ENCODE measurements around the gene PODXL2.
"Not testable (repeated sequence)": the region's sequence is repeated elsewhere in the genome, so short reads cannot be mapped to it uniquely, and the experiment has no call there.

The PODXL2 gene

DNA sequence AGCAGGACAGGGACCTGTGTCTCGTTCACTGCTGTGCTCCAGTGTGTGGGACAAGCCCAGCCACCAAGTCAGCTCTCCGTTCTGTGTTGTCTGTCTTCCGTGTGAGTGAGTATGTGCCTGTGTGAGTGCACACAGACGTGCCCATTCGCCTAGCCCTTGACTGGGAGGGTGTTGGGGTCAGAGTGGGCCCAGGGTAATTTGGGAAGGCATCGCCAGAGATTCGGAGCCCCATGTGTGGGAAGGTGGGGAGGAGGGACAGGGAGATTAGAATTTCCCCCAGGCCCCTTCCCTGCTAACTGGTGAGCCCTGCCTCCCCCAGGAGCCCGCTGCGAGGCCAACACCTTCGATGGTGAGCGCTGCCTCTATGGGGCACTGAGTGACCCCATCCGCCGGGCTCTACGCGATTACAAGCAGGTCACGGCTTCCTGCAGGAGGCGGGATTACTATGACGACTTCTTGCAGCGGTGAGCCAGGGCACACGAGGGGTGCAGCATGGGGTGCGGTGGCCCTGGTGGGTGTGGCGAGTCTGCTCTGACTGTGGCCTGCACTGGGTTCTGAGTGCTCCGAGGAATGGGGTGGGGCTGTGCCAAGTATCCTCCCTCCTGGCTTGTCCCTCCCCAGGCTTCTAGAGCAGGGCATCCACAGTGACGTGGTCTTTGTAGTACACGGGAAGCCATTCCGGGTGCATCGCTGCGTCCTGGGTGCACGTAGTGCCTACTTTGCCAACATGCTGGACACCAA is 46.8 kb downstream of the PODXL2 start:
- DNase-seq (ENCODE audit: low read depth): no peak

DNA sequence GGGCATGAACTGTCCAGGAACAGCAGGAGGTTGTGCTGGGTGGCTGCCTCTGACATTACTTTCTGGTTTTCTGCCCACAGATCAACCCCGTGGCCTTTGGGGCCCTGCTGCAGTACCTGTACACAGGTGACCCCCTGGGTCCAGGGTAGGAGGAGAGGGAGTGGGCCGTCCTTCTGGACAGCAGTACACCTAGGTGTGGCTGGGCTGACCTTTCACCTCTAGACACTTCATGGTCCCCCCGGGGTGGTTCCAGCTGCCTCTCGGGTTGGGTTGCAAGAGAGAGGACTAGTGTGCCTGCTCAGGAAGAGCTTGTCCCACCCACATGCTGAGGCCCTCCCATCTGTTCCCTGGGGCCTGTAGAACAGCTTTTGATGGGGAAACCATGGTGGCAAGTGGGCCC is 47.5 kb downstream of the PODXL2 start:
- no peak for DNase-seq (ENCODE audit: low read depth)

DNA sequence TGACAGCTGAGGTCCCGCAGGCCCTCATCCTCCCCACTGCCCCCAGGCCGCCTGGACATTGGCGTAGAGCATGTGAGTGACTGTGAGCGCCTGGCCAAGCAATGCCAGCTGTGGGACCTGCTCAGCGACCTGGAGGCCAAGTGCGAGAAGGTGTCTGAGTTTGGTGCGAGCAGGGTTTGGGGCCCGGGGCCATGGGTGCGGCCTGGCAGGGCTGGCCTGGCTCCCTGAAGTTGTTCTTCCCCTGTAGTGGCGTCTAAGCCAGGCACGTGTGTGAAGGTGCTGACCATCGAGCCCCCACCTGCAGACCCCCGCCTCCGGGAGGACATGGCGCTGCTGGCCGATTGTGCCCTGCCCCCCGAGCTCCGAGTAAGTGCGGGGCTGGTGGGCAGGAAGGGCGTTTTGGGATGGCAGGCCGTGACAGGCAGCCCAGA is 48.0 kb downstream of the PODXL2 start:
- DNase-seq (ENCODE audit: low read depth): no peak

DNA sequence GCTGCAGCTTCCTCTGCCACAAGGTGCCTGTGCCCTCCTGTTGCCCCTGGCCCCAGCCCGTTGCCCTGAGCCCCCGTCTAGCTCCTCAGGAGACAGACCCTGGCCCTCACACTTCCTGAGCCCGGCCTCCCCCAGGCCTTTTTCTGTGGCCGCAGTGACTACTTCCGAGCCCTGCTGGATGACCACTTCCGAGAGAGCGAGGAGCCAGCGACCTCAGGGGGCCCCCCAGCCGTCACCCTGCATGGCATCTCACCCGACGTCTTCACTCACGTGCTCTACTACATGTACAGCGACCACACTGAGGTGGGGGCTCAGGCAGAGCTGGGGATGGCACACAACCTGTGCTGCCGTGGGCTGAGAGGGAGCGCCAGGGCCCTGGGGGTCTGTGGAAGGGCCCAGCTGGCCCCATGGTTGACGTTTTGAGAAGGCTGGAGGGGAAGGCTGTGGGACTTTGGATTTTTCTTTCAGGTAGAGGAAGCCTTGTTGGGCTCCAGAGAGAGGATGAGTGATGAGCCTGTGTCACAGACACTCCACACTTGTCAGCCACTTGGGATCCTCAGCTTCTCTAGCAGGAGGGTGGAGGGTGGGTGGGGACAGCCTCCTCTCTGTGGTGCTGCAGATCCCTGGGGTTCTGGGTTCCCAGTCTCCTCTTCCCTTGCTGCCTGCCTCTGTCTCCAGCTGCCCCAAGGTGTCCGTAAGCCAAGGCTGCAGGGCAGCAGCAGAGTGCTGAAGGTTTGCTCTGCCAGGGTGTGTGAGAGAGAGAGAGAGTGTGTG is 48.7 kb downstream of the PODXL2 start:
- no peak for DNase-seq (ENCODE audit: low read depth)

DNA sequence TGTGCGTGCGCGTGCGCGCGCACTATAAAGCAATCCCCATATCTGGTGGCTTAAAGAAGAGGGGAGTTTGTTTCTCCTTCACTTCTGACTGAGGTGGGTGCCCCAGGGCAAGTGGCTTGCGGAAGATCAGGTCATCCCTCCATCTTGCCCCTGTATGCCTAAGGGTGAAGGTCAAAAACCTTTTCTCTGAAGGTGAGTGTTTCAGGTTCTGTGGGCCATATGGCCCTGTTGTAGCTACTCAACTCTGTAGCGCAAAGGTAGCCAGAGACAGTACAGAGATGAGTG is 49.3 kb downstream of the PODXL2 start:
- DNase-seq (ENCODE audit: low read depth): no peak

DNA sequence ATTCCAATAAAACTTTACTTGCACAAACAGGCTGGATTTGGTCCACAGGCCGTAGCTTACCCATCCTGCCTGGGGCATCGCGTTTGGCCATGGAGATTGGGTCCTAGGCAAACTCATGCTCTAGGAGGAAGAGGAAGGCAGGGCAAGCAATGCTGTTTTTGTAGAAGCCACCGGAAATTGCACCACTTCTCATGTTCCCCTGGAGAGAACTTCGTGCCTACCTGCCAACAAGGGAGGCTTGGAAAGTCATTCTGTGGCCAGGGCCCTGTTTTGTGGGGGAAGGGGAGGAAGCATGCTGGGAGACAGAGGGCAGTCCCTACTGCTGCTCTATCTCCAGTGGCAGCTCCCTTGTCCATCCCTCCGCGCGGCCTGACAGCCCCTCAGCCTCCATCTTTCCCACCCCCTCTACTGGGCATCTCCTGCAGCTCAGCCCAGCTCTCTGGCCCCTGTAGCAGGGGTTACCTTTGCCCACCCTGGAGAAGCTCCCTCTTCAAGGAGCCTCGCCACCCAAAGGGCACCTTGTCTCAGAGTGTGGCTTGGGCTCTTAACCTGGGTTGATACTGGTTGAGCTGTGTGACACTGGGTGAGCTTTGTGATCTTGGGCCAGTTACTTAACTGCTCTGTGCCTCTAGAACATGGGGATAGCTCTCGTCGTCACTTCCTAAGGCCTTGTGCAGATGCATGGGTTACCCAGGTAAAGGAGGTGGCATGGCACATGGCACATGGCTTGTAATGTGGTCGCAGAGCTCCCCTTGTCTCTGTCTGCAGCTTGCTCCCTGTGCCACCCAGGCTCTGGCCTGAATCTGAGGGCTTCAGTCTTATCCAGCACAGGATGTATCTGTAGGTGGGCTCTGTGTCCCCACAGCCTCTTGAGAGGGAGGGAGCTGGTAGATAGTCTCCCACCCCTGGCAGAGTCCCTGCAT is 49.9 kb downstream of the PODXL2 start:
- DNase-seq (ENCODE audit: low read depth): no peak

DNA sequence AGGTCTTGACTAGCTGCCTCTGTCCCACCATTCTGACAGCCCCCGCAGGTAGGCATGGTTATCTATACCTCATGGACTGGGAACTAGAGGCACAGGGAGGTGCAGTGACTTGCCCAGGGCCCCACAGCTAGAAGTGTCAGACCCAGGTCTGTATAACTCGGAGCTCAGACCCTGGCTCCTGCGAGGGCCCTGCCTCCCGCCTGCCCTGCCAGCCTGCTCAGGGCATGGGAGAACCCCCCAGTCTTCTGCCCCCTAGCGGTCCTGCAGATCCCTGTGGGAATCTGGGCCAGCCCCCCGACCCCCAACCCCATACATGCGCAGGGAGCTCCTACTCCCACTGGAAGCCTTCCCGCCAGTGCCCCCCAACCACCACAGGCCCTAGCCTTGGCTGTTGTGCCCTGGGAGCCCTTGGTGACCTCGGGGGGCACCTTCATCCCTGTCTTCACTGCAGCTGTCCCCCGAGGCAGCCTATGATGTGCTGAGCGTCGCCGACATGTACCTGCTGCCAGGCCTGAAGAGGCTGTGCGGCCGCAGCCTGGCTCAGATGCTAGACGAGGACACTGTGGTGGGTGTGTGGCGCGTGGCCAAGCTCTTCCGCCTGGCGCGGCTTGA is 50.7 kb downstream of the PODXL2 start:
- DNase-seq (ENCODE audit: low read depth): no peak

DNA sequence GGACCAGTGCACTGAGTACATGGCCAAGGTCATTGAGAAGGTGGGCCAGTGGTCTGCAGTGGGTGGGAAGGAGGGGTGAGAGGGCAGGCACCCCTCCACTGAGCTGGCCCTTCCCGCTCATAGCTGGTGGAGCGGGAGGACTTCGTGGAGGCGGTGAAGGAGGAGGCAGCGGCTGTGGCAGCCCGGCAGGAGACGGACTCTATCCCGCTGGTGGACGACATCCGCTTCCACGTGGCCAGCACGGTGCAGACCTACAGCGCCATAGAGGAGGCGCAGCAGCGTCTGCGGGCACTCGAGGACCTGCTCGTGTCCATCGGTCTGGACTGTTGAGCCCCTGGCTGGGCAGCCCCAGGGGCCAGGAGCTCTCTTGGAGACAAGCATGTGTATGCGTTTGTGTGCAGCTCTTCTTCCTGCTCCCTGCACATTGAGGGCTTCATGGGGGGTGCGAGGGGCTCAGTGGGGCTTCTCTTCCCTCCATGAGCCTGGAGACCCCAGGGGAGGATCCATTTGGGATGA is 51.2 kb downstream of the PODXL2 start:
- DNase-seq (ENCODE audit: low read depth): no peak

DNA sequence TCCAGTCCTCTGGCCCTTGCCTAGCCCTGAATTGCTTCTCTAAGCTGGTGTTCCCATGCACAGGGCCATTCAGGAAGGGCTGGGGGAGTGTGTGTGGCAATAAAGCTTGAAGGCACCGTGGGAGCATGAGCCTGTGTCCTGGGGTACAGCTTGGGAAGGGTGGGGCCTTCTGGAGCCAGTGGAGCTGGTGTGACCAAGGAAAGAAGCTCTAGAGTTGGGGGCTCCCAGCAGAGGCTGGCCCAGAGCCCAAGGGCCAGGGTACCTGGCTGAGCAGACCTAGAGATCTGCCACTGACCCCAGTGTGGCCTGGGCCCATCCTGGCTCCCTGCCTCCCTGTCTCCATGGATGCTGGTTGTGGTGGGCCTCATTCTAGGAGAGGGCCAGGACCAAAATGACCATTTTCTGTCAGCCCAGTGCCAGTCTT is 51.8 kb downstream of the PODXL2 start:
- DNase-seq (ENCODE audit: low read depth): no peak

DNA sequence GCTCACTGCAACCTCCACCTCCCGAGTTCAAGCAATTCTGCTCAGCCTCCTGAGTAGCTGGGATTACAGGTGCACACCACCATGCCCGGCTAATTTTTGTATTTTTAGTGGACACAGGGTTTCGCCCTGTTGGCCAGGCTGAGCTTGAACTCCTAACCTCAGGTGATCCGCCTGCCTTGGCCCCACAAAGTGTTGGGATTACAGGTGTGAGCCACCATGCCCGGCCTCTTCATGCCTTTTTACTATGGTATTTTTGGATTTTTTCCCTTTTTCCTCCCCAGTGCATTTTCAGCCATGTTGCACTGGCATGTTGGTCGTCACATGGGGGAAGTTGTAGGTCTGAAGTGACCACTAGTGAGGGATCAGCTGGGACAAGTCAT is 53.2 kb downstream of the PODXL2 start:
- DNase-seq (ENCODE audit: low read depth): not testable (repeated sequence)

DNA sequence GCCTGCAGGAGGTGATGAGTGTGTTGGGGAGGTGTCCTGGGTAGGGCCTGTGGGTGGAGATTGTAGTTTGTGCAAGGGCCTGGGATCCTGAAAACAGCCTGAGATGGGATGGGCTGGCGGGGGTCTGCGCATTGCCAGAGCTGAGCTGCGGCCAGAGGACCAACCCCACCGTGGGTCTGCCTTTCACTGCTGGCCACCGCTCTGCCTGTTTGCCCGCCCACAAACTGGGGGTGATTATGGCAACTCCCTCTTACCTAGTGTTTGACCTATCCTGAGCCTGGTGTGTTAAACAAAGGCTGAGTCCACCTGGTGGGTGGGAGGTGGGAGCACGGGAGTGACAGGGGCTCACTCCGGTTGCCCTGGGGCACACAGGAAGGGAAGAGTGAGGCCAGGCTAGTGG is 53.6 kb downstream of the PODXL2 start:
- no peak for DNase-seq (ENCODE audit: low read depth)

DNA sequence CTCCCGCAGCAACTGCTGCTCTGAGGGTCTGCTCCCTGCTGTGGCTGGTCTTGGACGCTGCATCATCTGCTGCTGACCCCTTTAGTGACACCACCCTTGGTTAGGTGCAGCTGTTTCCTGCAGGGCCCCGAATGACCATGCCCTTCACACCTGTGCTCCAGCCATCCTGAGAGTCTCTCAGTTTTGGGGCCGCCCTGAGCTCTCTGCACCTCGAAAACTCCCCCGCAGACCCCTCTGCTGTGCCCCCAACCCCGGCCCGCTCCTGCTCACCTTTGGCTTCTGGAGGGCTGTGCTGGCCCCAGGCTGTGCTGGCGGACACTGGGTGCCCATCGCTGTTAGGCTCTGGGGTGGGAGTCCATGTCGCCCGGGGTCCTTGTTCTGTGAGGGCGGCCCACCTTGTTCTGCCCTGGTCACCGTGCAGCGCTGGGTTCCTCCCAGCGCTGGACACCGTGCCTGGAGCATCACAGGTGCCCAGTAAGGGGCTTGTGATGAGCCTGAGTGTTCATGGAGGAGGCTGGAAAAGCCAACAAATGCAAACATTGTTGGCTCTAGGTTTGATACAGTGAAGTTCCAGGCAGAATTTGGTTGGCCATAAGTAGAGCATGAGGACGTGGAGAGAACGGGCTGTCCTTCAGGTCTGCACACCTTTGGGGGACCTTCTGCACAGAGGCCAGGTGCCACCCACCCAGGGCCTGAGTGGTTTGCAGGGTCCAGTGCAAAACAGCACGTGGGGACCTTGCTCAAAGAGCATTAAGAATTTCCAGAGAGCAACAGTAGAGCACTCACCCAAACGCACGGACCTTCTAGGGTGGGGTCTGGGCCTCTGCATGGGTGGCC is 56.1 kb downstream of the PODXL2 start:
- DNase-seq (ENCODE audit: low read depth): no peak

DNA sequence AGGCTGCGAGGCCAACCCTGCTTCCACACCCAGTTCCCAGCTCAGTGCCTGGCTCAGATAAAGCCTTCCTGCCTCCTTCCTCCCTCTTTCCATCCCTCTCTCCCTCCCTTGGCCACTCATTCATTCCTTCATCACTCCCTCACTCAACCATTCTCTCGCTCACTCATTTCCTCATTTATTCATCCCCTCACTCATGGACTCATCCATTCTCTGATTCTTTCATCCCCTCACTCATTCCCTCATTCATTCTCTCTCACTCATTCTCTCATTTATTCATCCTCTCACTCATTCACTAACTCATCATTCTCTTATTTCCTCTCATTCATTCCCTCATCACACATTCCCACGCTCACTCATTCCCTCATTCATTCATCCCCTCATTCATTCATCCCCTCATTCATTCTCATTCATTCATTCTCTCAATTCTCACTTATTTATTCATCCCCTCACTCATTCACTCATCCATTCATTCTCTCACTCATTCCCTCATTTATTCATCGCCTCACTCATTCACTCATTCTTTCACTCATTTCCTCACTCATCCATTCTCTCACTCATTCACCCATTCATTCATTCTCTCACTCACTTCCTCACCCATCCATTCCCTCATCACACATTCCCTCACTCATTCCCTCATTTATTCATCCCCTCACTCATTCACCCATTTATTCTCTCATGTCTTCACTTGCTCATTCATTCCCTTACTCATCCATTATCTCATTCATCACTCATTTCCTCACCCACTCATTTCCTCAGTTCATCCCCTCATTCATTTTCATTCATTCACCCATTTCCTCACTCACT is 56.9 kb downstream of the PODXL2 start:
- DNase-seq (ENCODE audit: low read depth): no peak

DNA sequence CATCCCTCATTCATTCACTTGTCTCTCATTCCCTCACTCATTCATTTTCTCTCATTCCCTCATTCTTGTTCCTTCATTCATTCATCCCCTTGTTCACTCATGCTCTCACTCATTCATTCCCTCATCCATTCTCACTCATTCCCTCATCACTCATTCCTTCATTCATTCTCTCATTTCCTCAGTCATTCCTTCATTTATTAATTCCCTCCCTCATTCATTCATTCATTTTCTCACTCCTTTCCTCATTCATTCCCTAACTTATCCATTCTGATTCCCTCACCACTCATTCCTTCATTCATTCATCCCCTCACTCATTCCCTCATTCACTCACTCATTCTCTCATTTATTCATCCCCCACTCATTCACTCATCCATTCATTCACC is 57.5 kb downstream of the PODXL2 start:
- no peak for DNase-seq (ENCODE audit: low read depth)

DNA sequence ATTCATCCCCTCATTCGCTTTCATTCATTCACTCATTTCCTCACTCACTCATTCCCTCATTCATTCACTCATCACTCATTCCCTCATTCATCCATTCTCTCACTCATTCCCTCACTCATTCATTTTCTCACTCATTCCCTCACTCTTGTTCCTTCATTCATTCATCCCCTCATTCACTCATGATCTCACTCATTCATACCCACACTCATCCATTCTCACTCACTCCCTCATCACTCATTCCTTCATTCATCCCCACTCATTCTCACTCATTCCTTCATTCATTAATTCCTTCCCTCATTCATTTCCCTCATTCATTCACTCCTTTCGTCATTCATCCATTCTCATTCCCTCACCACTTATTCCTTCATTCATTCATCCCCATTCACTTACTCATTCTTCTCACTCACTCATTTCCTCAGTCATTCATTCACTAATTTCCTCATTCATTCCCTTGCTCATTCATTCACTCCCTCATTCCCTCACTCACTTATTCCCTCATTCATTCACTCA is 58.3 kb downstream of the PODXL2 start:
- DNase-seq (ENCODE audit: low read depth): no peak

DNA sequence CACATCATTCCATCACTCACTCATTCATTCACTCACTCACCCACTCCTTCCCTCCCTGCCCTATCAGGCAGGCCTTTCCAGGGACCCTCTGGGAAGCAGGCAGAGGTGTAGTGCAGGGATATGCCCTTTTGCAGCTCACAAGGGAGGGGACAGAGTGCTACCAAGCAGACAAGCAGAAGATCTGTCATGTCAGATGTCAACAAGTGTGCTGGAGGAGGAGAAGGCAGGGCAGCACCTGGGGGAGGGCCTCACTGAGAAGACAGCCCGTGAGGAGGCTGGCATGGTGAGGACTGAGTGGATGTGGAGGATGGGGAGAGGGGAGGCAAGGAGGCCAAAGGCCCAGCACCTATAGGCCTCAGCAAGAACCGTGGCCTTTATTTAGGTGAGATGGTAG is 59.0 kb downstream of the PODXL2 start:
- DNase-seq (ENCODE audit: low read depth): no peak

DNA sequence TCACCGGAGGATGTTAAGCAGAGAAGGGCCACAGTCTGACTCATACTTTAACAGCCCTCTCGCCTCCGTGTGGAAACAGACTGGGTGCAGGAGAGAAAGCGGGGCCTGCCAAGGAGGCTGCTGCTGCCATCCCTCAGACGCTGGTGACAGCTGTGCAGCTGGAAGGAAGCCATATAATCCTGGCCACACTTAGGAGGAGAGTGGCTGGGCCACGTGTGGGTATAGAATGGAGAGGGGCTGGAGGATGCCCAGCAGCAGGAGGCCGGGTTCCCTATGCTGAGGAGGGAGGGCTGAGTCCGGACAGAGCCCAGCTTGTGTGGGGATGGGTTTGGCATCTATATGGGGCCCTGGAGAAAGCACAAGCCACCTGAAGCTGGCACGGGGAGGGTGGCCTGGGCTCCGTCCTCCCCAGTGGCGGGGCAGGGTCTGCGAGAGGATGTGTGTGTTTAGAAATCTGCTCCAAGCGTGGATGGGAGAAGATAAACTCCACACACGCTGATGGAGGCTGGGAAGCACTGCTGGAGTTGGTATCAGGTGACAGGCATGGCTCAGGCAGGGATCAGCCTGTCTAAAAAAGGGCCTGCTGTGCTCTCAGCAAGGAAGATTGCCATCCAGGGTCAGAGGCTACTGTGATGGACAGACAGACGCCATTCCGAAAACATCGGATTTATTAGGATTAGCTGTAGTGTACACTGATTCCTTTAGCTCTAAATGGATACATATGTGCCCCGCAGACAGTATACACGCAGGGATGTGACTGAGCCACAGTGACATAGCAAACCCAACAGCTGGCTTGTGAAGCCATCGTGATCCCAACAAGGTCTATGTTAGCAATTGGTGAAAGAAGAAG is 59.7 kb downstream of the PODXL2 start:
- no peak for DNase-seq (ENCODE audit: low read depth)

DNA sequence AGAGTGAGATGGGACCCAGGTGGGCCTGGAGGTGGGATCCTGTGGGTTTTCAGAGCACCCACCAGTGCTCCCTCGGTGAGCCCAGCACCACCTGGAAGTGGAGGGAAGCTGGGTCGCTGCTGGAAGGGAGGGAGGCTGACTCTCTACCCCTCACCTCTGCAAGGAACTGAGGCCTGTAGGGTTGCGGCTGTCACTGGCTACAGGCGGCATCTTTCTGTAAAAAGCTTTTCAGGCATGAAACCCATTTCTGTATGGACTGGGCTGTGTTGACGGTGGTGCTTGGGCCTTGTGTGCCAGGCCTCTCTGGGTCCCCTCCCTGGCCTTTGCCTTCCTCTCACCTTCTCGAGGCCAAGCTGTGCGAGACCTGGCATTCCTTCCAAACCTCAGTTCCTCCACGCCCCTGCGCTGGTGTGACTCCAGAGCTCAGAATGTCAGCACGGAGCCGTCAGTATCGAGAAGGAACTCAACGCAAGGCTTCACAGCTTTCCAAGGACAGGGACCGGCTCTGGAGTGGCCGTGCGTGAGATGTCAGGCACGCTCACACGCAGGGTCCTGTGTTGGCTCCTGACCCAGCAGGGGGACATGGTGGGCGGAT is 60.4 kb downstream of the PODXL2 start:
- no peak for DNase-seq (ENCODE audit: low read depth)

DNA sequence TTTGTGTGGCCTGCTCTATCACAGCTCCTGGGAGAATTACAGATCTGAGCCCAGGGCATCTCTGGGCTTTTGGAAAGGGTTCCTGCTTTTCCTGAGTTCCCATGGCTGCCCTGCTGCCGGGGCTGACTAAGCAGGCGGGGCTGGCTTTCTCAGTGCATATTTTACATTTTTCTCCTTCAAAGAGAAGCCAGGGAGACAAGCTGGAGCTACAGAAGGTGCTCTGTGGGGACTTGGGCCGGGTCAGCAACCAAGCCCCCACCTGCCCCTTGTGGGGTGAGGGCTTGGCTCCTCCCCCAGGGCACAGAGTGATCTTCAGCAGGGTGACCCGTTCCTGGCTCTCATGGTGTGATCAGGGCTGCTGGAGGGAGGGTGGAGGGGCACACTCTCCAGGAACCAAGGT is 61.1 kb downstream of the PODXL2 start:
- no peak for DNase-seq (ENCODE audit: low read depth)
